Glutamatergic neuron (in vitro differentiated cells): ENCODE measurements around the gene NFYC. TPM values are rescaled to one million over a fixed set of nuclear protein-coding genes. Genes with fewer than 3 reads are reported as not detected.

Source experiments
- DNase-seq: peaks from one replicate; pipeline ENCODE4 v3.0.0; 2022
- H3K27ac Mint-ChIP-seq: one replicate; pipeline ENCODE4 v1.8.0; 2020; ENCODE audit warnings: mild to moderate bottlenecking, mixed read lengths, inconsistent platforms; ENCODE audit not compliant: unreplicated experiment
- H3K27me3 Mint-ChIP-seq: one replicate; pipeline ENCODE4 v1.8.0; 2020; ENCODE audit warnings: mild to moderate bottlenecking, moderate library complexity, mixed read lengths, inconsistent platforms; ENCODE audit not compliant: unreplicated experiment
- H3K36me3 Mint-ChIP-seq: one replicate; pipeline ENCODE4 v1.8.0; 2020; ENCODE audit warnings: mild to moderate bottlenecking, mixed read lengths, inconsistent platforms; ENCODE audit not compliant: unreplicated experiment
- H3K4me1 Mint-ChIP-seq: one replicate; pipeline ENCODE4 v1.8.0; 2020; ENCODE audit warnings: mild to moderate bottlenecking, low read depth, mixed read lengths, inconsistent platforms; ENCODE audit not compliant: unreplicated experiment
- H3K4me3 Mint-ChIP-seq: one replicate; pipeline ENCODE4 v1.8.0; 2020; ENCODE audit warnings: mild to moderate bottlenecking, mixed read lengths, inconsistent platforms; ENCODE audit not compliant: unreplicated experiment
- H3K9me3 Mint-ChIP-seq: one replicate; pipeline ENCODE4 v1.8.0; 2020; ENCODE audit warnings: mild to moderate bottlenecking, moderate library complexity, mixed read lengths, inconsistent platforms; ENCODE audit not compliant: unreplicated experiment
- CTCF ChIP-seq: fragments of 200-600 bp; sonication (generic); IDR thresholded peaks from one replicate; pipeline ENCODE4 v1.5.0; 2021; ENCODE audit not compliant: partially characterized antibody, unreplicated experiment
- total RNA-seq: library from RNA; stranded (reverse); fragmentation: NEBNext Ultra II Directional; extraction: Animal tissue kit (Norgen Biotek cat#: 25700); gene quantifications from one replicate; pipeline ENCODE4 v1.2.1, GENCODE V29; 2021; ENCODE audit not compliant: unreplicated experiment

The NFYC gene
- total RNA-seq, 1 donor from 2014 or later = 44.2 TPM

- no peak for DNase-seq
- no peak for TF ChIP-seq CTCF
- Mint-ChIP-seq H3K27ac (peak overlapping the region; percentile 28), H3K9me3 (peaks cover 2% of the 10 kb centered on the region), H3K4me1 (peaks cover 4% of the 10 kb centered on the region), H3K27me3 (no peaks in the 10 kb centered on the region), H3K36me3 (no peaks in the 10 kb centered on the region), H3K4me3 (no peak overlapping the region)
These were observed 43.6 kb downstream of the NFYC start for GRCh38 chr1:40734882-40735628.

GRCh38 chr1:40736085-40736531, 44.6 kb downstream of the NFYC start:
- H3K9me3 Mint-ChIP-seq = peaks cover 2% of the 10 kb centered on the region
- H3K27me3 Mint-ChIP-seq = no peaks in the 10 kb centered on the region
- H3K27ac Mint-ChIP-seq = peak overlapping the region; percentile 59
- H3K4me1 Mint-ChIP-seq = peaks cover 4% of the 10 kb centered on the region
- no peaks in the 10 kb centered on the region for H3K36me3 Mint-ChIP-seq
- no peak for DNase-seq
- H3K4me3 Mint-ChIP-seq = no peak overlapping the region
- no peak for TF ChIP-seq CTCF

- DNase-seq = no peak
- H3K27ac Mint-ChIP-seq = no peak overlapping the region
- H3K9me3 Mint-ChIP-seq = no peaks in the 10 kb centered on the region
These were observed 47.3 kb downstream of the NFYC start for GRCh38 chr1:40738831-40739230.

GRCh38 chr1:40739455-40740008, 48.0 kb downstream of the NFYC start:
- no peaks in the 10 kb centered on the region for H3K36me3 Mint-ChIP-seq
- H3K27ac Mint-ChIP-seq = no peak overlapping the region
- no peak for TF ChIP-seq CTCF
- no peaks in the 10 kb centered on the region for H3K27me3 Mint-ChIP-seq
- peaks cover 4% of the 10 kb centered on the region for H3K4me1 Mint-ChIP-seq
- DNase-seq = no peak
- no peak overlapping the region for H3K4me3 Mint-ChIP-seq
- H3K9me3 Mint-ChIP-seq = no peaks in the 10 kb centered on the region

More at GRCh38 chr1:40738831-40739230, 47.3 kb downstream of the NFYC start:
- Mint-ChIP-seq H3K36me3 (no peaks in the 10 kb centered on the region), H3K4me1 (peaks cover 4% of the 10 kb centered on the region), H3K27me3 (no peaks in the 10 kb centered on the region), H3K4me3 (no peak overlapping the region)
- TF ChIP-seq CTCF = no peak
